Measurements from ENCODE around the gene ZRANB3.
"Not testable (repeated sequence)": the region's sequence is repeated elsewhere in the genome, so short reads cannot be mapped to it uniquely, and the experiment has no call there.

Gene ZRANB3

GRCh38 chr2:135530313-135531230 lies at the start of gene ZRANB3:
ZRANB3 (minus strand) TSS chr2:135531218.
- peak; percentile 74 to 75 for ATAC-seq (replicated peaks)
- peak; percentile 95 for DNase-seq
- Mint-ChIP-seq H3K4me3 (no peak within 1 kb of the TSS), H3K4me1 (peaks cover 7 to 25% of the 10 kb centered on the region in 2 donors), H3K27ac (no peak within 1 kb of the TSS), H3K27me3 (no peaks in the 10 kb centered on the region), H3K36me3 (peaks cover 0 to 5% of the 10 kb centered on the region in 2 donors), H3K9me3 (no peaks in the 10 kb centered on the region)

GRCh38 chr2:135573620-135574019 lies 42.6 kb upstream of the ZRANB3 start:
- peaks cover 0 to 3% of the 10 kb centered on the region in 2 donors for H3K9me3 Mint-ChIP-seq
- no peak for DNase-seq
- no peak for ATAC-seq (replicated peaks)
- no peak overlapping the region for H3K4me3 Mint-ChIP-seq
- H3K27me3 Mint-ChIP-seq: no peaks in the 10 kb centered on the region
- H3K36me3 Mint-ChIP-seq: peaks cover 15 to 29% of the 10 kb centered on the region in 2 donors
- peaks cover 4 to 8% of the 10 kb centered on the region in 2 donors for H3K4me1 Mint-ChIP-seq
- H3K27ac Mint-ChIP-seq: no peak overlapping the region

GRCh38 chr2:135570884-135571283 lies 39.9 kb upstream of the ZRANB3 start:
- Mint-ChIP-seq H3K27ac (no peak overlapping the region), H3K9me3 (no peaks in the 10 kb centered on the region), H3K4me1 (no peaks in the 10 kb centered on the region), H3K27me3 (no peaks in the 10 kb centered on the region), H3K36me3 (peaks cover 9 to 35% of the 10 kb centered on the region in 2 donors), H3K4me3 (no peak overlapping the region)
- ATAC-seq (replicated peaks): no peak
- no peak for DNase-seq

- Mint-ChIP-seq H3K27me3 (no peaks in the 10 kb centered on the region), H3K9me3 (peaks cover 0 to 1% of the 10 kb centered on the region in 2 donors), H3K36me3 (peaks cover 7 to 25% of the 10 kb centered on the region in 2 donors), H3K4me3 (no peak overlapping the region), H3K4me1 (peaks cover 2 to 6% of the 10 kb centered on the region in 2 donors), H3K27ac (no peak overlapping the region)
- ATAC-seq (replicated peaks) (no peak), DNase-seq (no peak)
Observed at GRCh38 chr2:135563793-135564192, 32.8 kb upstream of the ZRANB3 start.

GRCh38 chr2:135561925-135562324 lies 30.9 kb upstream of the ZRANB3 start:
- no peak for ATAC-seq (replicated peaks)
- Mint-ChIP-seq H3K36me3 (peaks cover 16 to 30% of the 10 kb centered on the region in 2 donors), H3K4me1 (peaks cover 7 to 14% of the 10 kb centered on the region in 2 donors), H3K27ac (no peak overlapping the region), H3K9me3 (peaks cover 0 to 1% of the 10 kb centered on the region in 2 donors), H3K4me3 (no peak overlapping the region), H3K27me3 (no peaks in the 10 kb centered on the region)
- DNase-seq: no peak

- Mint-ChIP-seq H3K36me3 (peaks cover 19 to 35% of the 10 kb centered on the region in 2 donors), H3K27me3 (no peaks in the 10 kb centered on the region), H3K9me3 (peaks cover 0 to 2% of the 10 kb centered on the region in 2 donors), H3K4me3 (no peak overlapping the region), H3K4me1 (peaks cover 9 to 24% of the 10 kb centered on the region in 2 donors), H3K27ac (peak overlapping the region; percentile 74)
- DNase-seq (no peak), ATAC-seq (replicated peaks) (no peak)
Observed at GRCh38 chr2:135557530-135557929, 26.5 kb upstream of the ZRANB3 start.

GRCh38 chr2:135555311-135555710 lies 24.3 kb upstream of the ZRANB3 start:
- H3K27ac Mint-ChIP-seq: no peak overlapping the region
- peaks cover 0 to 2% of the 10 kb centered on the region in 2 donors for H3K9me3 Mint-ChIP-seq

GRCh38 chr2:135552887-135553286 lies 21.9 kb upstream of the ZRANB3 start:
- Mint-ChIP-seq H3K4me1 (peaks cover 9 to 24% of the 10 kb centered on the region in 2 donors), H3K4me3 (no peak overlapping the region), H3K9me3 (peaks cover 0 to 2% of the 10 kb centered on the region in 2 donors), H3K36me3 (peaks cover 19 to 34% of the 10 kb centered on the region in 2 donors), H3K27me3 (no peaks in the 10 kb centered on the region), H3K27ac (no peak overlapping the region)
- DNase-seq (no peak), ATAC-seq (replicated peaks) (no peak)

More at GRCh38 chr2:135555311-135555710, 24.3 kb upstream of the ZRANB3 start:
- Mint-ChIP-seq H3K27me3 (no peaks in the 10 kb centered on the region), H3K4me3 (no peak overlapping the region), H3K4me1 (peaks cover 9 to 24% of the 10 kb centered on the region in 2 donors), H3K36me3 (peaks cover 19 to 34% of the 10 kb centered on the region in 2 donors)
- ATAC-seq (replicated peaks) (no peak), DNase-seq (no peak)

GRCh38 chr2:135551356-135551755 lies 20.3 kb upstream of the ZRANB3 start:
- no peaks in the 10 kb centered on the region for H3K27me3 Mint-ChIP-seq
- peaks cover 13 to 32% of the 10 kb centered on the region in 2 donors for H3K36me3 Mint-ChIP-seq
- DNase-seq: no peak
- H3K4me3 Mint-ChIP-seq: no peak overlapping the region
- ATAC-seq (replicated peaks): no peak
- H3K27ac Mint-ChIP-seq: no peak overlapping the region
- H3K4me1 Mint-ChIP-seq: peaks cover 4 to 18% of the 10 kb centered on the region in 2 donors
- peaks cover 0 to 2% of the 10 kb centered on the region in 2 donors for H3K9me3 Mint-ChIP-seq

GRCh38 chr2:135547311-135547710 lies 16.3 kb upstream of the ZRANB3 start:
- Mint-ChIP-seq H3K4me1 (peaks cover 3 to 18% of the 10 kb centered on the region in 2 donors), H3K27me3 (no peaks in the 10 kb centered on the region), H3K4me3 (no peak overlapping the region), H3K9me3 (no peaks in the 10 kb centered on the region), H3K27ac (no peak overlapping the region), H3K36me3 (peaks cover 4 to 21% of the 10 kb centered on the region in 2 donors)
- DNase-seq (no peak), ATAC-seq (replicated peaks) (no peak)

- peaks cover 4 to 21% of the 10 kb centered on the region in 2 donors for H3K36me3 Mint-ChIP-seq
- H3K4me1 Mint-ChIP-seq: peaks cover 3 to 18% of the 10 kb centered on the region in 2 donors
- no peaks in the 10 kb centered on the region for H3K9me3 Mint-ChIP-seq
- H3K27ac Mint-ChIP-seq: peak overlapping the region; percentile 9
- H3K4me3 Mint-ChIP-seq: no peak overlapping the region
- DNase-seq: no peak
- ATAC-seq (replicated peaks): no peak
- no peaks in the 10 kb centered on the region for H3K27me3 Mint-ChIP-seq
Observed at GRCh38 chr2:135546436-135546835, 15.4 kb upstream of the ZRANB3 start.

GRCh38 chr2:135533545-135533944 lies 2.5 kb upstream of the ZRANB3 start:
- not testable (repeated sequence) for H3K27ac Mint-ChIP-seq; ATAC-seq (replicated peaks); H3K4me3 Mint-ChIP-seq; H3K36me3 Mint-ChIP-seq; H3K9me3 Mint-ChIP-seq; DNase-seq; H3K27me3 Mint-ChIP-seq
- peaks cover 7 to 28% of the 10 kb centered on the region in 2 donors for H3K4me1 Mint-ChIP-seq

- Mint-ChIP-seq H3K27me3 (no peaks in the 10 kb centered on the region), H3K9me3 (no peaks in the 10 kb centered on the region), H3K36me3 (peaks cover under 1 to 3% of the 10 kb centered on the region in 2 donors), H3K27ac (no peak overlapping the region), H3K4me1 (peaks cover 7 to 31% of the 10 kb centered on the region in 2 donors), H3K4me3 (peak overlapping the region in 1 of 2 donors; percentile 37)
- ATAC-seq (replicated peaks): no peak
- DNase-seq: no peak
Observed at GRCh38 chr2:135532581-135532980, 1.6 kb upstream of the ZRANB3 start.

GRCh38 chr2:135531231-135532197 lies 496 bp upstream of the ZRANB3 start, which contains the start of gene R3HDM1:
R3HDM1 (plus strand) TSS chr2:135531484; CDS start chr2:135604846, 73,362 bp downstream.
- Mint-ChIP-seq H3K36me3 (peaks cover 3 to 5% of the 10 kb centered on the region in 2 donors), H3K4me1 (peaks cover 7 to 31% of the 10 kb centered on the region in 2 donors), H3K4me3 (no peak within 1 kb of the TSS), H3K27me3 (no peaks in the 10 kb centered on the region), H3K9me3 (no peaks in the 10 kb centered on the region), H3K27ac (no peak within 1 kb of the TSS)
- DNase-seq (peak; percentile 98), ATAC-seq (replicated peaks) (peak; percentile 83 to 85)
